Colon (tissue), 2 donors: ENCODE data around the gene CLINT1.

ENCODE experiments used
- FAIRE-seq: peaks from 2 replicates; lab custom pipeline; 2012; peaks lifted over from hg19 to GRCh38; lab: Jason Lieb, UNC
- donor health status: control.
- donor health status: control.

Gene CLINT1

GRCh38 chr5:157758706-157759105 is 100.2 kb downstream of the CLINT1 start:
- no peak for FAIRE-seq

GRCh38 chr5:157756122-157756521 is 102.8 kb downstream of the CLINT1 start:
- no peak for FAIRE-seq

- FAIRE-seq, result no peak
Observed at GRCh38 chr5:157750320-157750719, 108.6 kb downstream of the CLINT1 start.

- FAIRE-seq, result no peak
Observed at GRCh38 chr5:157749462-157749799, 109.5 kb downstream of the CLINT1 start.

GRCh38 chr5:157748760-157749461 is 110.0 kb downstream of the CLINT1 start:
- FAIRE-seq, result no peak

- no peak for FAIRE-seq
Observed at GRCh38 chr5:157747766-157748700, 110.9 kb downstream of the CLINT1 start.

- FAIRE-seq, result no peak
Observed at GRCh38 chr5:157747173-157747740, 111.7 kb downstream of the CLINT1 start.

- FAIRE-seq, result no peak
Observed at GRCh38 chr5:157745041-157745456, 113.9 kb downstream of the CLINT1 start.

- no peak for FAIRE-seq
Observed at GRCh38 chr5:157744051-157745011, 114.6 kb downstream of the CLINT1 start.

- FAIRE-seq, result no peak
Observed at GRCh38 chr5:157743163-157744050, 115.5 kb downstream of the CLINT1 start, which contains the start of gene LSM11. TSS of gene LSM11 (plus strand) at chr5:157743712. CDS start at chr5:157743751, 39 bp downstream.

- FAIRE-seq, result no peak
Observed at GRCh38 chr5:157741131-157741530, 117.8 kb downstream of the CLINT1 start.

- no peak for FAIRE-seq
Observed at GRCh38 chr5:157740229-157740610, 118.7 kb downstream of the CLINT1 start.

- FAIRE-seq, result no peak
Observed at GRCh38 chr5:157739388-157740228, 119.3 kb downstream of the CLINT1 start.

GRCh38 chr5:157735991-157736390 is 123.0 kb downstream of the CLINT1 start:
- FAIRE-seq, result no peak
